Fibroblast of skin of right quadriceps (primary cell): Measurements from ENCODE around the gene PLD1.
"Not testable (repeated sequence)": the region's sequence is repeated elsewhere in the genome, so short reads cannot be mapped to it uniquely, and the experiment has no call there.

ENCODE experiments used
- DNase-seq: peaks from one replicate; pipeline ENCODE4 v3.0.0-alpha.2; 2013

The PLD1 gene

DNA sequence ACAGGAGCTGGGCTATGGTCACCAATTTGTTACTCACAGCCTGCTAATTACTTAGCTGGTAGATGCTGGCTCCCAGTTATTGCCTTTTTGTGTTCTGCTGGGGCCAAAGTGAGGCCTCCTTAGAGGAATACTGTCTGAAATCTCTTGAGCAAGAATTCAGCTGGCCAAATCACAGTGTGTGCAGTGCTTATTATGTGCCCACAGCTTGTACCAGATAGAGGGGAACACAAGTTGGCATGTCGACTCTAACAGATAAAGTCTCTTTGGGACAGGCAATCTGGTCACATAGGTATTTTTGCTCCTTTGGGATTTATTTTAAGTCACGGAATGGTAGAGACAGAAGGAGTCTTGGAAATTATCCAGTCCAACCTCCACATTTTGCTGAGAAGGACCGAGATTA, 26.6 kb upstream of the PLD1 start:
- DNase-seq, result no peak

DNA sequence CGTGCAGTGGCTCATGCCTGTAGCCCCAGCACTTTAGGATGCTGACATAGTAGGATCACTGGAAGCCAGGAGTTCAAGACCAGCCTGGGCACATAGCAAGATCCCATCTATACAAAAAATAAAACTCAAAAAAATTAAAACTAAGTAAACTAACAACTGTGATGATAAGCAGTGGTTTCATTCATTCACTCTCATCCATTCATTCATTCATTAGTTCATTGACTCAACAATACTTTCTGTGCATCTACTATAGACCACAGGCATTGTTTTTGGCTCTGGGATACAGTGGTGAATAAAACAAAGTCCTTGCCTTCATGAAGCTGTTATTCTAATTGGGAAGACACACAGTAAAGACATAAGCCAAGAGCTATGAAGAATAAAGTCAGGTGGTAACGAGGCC, 25.3 kb upstream of the PLD1 start:
- no peak for DNase-seq

DNA sequence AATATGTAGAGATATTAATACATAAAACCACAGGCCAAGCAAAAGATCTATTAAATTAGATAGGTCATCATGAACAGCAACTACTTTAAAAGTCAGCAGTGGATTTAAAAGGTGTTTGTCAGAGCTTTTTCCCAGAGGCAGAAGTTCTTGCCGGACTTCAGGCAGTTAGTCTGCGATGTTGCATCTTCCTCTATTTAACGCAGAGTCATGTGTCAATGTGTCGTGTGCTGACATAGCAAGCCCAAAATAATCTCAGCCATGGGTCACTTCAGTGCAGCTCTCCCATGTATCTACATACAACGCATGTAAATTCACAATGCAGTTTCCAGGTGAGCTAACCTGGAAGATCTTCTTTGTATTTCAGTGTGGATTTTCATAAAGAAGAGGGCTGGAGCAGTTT, 24.8 kb upstream of the PLD1 start:
- no peak for DNase-seq

DNA sequence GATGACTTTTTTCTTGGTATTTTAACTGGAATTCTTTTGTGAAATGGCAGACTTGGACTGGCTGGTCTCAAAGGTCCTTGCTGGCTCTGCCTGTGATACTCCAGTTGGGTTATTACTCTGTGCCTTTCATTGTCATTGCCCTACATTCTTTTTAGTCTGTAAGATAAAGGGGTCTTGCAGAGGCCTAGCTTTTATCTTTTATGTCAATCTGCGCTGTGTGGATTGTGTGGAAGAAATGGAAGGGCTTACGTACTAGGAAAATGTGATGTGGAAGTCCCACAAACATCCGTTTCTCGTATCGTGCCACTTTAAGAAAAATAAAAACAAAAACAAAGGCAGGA, 24.1 kb upstream of the PLD1 start:
- DNase-seq, result no peak

DNA sequence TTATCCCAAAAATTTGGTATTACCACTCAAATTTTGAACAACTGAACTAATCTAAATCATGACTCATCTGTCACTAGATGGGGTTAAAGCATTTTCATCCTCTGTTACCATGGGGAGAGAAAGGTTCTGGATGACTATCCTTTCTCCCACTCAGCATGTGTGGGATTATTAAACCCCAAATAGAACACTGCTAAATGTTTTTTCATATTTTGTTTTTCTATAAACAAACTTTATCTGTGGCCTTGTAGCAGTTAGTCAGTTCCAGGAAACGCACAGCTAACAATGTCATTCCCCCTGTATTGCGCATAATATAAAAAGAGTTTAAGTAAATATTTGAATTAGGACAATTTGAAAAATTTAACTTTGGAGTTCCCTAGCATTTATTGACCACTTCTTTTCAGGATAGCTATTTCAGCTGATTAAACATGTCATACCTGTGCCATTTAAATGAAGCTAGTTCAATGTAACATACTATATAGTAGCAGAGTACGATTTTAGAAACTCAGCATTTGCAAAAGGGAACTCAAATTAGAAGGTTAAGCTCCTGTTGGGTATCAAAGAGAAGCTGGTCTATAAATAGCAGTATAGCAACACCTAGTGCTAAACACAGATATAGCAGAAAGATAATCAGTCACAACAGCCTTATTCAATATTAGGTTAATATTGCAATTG, 23.6 kb upstream of the PLD1 start:
- DNase-seq, result peak; percentile 47

DNA sequence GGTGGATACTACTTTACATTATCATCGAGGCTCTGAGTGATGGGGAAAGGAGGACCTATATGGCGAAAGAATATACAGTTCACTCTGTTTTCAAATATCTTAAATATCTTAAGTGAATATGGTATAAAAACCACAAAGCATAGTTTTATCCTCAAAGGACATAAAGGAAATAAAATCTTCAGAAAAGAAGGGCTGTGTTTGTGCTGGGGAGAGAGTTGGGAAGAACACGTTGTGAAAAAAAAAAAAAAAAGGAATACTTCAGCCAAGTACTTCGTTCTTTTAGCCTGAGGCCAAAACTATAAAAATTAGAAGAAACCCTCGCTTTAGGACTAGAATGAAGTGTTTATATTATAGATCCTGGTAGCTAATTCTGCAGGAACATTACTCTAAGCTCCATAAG, 22.7 kb upstream of the PLD1 start:
- DNase-seq, result peak; percentile 69

DNA sequence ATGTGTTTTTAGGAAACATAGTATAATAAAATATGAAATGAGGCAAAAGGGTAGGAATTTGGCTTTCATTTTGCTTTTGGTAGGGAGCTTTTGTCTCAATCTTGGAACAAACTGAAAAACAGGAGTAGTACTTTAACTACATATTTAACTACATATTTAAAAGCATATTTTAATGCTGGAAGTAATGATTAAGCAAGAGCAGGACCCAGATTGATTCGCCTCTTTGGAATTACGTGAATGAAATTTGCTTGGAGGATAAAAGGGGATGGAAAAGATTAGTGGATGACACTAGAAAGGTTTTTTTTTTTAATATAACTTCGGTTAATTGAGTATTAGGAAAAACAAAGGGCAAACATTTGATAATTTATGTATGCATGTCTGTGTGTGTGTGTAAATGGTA, 21.7 kb upstream of the PLD1 start:
- peak; percentile 72 for DNase-seq

DNA sequence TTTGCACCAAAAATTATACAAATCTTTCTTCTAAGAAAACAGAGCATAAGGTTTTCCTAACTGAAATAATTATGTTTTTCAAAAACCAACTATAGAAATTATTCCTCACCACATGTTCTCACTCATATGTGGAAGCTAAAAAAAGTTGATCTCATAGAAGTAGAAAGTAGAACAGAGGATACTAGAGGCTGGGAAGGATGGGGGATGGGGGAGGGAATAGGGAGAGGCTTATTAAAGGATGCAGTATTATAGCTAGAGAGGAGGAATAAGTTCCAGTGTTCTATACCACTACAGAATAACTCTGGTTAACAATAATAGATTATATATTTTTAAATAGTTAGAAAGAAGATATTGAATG, 20.2 kb upstream of the PLD1 start:
- DNase-seq, result no peak

DNA sequence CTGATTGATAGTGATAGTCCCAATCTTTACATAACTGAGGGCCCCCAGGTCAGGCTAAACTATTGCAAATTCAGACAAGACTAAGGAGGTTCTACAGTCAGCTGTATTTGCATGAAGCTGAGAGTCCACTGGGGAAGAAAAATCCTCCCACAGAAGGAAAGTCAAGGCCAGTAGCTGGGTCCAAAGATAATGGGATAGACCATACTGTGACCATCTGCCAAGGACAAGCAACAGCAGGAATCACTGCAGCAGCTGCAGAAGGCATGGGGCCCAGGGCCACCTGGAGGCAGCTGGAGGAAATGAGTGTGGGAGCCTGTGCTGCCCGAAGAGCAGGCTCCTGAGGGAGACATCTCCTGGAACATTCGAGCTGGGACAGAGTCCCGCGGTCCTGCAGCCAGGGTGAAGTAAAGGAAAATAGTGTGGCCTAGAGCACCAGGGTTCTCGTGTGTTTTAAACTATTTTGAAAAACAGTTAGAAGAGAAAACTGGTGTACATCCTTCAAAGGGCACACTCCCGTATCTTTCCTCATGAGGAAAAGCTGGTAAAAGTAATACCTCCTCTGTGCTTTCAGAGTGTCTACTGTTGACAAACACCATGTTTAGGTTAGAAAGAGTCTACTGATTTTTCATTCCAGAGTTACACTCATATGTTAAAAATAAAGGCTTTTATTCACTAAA, 19.7 kb upstream of the PLD1 start:
- DNase-seq, result peak; percentile 73

DNA sequence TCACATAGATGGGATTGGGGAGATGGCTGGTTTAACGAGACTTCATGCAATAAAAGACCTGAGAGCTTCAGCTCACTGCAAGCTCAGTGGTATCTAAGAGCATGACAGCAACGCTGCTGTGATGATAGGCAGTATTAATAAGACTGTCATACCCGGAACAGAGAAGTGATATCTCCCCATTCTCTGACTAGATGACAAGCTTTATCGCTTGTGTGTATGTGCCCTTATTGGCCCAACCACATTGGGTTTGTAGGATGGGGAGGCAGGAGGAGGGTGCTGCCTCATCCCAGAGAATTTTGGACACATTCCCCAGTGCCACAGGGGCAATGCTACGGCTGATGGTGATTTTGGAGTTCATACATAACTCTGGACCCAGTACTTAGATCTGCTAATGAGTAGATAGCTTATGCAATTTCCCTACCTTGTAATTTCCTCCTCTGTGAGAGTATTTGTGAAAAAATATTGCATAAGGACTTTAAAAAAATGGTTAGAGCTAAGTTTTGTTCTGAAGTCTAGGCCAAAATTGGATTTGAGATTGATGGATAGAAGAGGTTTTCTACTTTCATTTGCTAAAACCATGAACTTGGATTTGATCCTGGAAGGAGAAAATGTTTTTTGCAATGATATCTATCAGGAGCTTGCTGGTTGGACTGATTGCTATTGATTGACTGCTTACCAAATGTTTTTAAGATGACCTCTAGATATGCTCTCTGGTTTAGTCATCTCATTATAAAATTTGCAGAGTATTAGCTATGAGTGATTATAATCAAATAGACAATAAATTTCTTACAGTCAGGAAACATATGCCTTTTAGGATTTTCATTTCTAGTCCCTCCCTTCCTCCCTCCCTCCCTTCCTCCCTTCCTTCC, 18.9 kb upstream of the PLD1 start:
- no peak for DNase-seq

DNA sequence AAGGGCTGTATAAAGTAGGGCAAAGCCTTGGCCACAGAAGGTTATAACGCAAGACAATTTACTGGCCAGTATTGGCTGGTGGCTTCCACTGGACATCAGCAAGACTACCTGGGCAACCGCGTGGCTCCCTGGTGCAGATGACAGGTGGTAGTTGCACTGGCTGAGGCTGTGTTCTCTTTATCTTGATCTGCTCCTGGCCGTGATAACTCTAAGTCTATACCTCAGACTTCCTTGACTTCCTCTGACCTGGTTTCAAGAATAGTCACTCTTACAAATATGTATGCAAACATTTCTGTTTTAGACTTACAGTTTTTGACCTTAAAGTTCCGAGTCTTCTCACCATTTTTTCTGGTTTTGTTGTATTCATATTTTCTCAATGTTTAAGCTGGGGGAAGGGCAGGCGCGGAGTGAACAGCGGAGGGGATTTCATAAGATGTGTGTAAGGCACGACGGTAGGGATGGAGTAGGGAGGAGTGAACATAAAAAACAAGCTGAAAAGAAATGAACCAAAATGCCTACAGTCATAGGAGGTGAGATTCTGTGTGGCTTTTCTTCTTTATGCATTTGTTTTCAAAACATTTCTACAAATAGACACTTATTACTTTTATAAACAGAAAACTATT, 17.7 kb upstream of the PLD1 start:
- no peak for DNase-seq

DNA sequence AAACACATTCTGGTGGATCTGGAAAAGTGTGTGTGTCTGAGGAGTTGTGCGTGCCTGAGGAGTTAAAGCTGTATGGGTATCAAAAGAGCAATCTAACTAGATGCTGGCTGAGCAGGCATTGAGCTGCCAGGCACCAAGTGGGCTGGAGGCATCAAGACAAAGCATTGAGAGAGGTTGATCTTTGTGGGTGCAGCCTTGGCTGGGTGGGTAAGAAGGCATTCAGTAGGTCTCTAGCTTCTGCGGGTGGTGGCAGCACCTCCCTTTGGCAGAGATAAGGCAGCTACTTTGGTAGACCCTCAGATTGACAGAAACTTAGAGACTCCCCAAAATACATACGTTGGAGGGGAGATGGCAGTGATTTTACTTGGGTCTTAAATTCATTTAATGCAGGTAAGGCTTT, 17.1 kb upstream of the PLD1 start:
- DNase-seq, result no peak

DNA sequence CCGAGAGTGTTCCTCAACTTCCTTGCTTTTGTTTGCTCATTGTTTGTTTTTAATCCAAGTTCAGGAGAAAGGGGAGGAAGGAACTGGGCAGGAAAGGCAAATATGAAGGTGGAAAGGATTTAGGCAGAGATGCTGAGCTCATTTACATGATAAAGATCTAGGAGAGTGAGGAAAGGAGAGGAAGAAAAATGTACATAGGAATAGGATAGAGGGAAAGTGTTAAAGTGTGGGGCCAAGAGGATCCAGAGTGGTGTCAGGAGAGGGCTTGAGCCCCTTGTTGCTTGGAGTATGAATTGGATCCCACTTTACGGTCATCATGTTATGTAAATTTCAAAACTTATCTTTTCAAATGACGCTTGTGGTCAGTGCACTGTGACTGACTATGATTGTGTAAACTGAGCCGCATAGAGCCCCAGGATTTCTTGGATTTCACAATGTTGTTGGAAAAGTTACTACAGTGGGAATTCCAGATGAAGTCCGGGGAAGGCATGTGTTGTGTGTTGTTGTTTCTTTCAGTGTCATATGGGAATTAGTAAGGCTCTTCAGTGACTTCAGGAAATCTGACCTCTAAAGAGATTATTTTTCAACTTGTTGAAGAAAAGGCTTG, 15.0 kb upstream of the PLD1 start:
- DNase-seq, result peak; percentile 66

DNA sequence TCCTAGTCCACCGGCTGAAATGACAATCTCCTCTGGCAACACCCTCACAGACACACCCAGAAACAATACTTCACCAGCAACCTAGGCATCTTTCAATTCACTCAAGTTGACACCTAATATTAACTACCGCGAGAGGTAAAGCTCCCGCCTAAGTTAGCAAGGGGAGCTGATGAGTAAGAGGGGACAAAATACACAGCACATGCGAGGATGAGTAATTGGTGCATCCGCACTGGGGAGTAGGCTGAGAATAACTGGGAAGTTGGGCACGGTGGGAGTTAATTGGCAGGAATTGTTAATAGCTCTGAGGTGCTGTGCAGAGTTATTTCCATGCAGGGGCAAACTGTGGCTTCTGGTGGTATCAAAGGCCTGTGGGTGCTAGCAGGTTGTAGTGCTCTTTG, 14.5 kb upstream of the PLD1 start:
- no peak for DNase-seq

DNA sequence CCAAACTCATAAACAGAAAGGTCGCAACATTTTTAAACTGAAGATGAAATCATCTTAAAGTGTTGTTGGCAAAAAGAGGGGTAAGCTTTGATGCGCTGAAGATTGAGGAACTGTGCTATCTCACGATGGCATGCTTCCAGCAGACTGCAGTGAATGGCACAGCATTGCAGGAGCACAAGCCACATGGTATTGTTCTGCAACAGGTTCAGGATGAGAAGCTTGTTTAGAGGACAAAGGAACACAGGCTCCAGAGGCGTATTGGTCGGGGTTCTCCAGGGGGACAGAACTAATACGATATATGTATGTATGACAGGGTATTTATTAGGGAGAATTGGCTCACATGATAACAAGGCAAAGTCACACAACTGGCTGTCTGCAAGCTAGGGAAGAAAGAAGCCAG, 13.8 kb upstream of the PLD1 start:
- no peak for DNase-seq

DNA sequence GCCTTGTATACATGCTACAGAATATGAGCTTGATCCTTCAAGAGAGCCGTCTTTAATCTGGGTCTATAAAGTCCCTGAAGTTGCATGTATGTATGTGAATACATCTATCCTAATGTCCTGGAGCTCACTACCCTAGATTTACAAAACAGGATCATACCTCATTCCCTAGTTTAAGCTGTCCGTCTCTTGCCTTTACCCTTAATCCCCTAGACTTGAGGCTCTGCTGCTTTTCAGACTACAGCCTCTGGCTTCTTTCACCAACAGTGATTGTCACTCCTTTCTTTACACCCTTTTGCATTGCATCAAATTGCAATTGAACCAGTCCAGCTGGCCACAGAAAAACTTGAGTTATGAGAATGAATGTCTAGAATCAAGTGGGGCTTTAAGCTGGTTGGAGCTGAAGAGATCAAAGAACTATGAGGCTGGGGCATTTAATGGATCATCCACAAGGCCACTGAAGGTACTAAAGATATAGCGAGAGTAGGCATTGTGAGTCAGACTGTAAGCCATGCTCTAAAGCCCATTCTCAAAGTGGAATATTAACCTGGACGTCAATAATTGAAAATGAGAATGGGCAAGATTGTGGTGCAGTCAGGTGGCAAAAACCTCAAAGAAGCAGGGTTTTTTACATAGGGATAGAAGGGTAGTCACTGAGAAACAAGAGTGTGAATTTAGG, 12.3 kb upstream of the PLD1 start:
- DNase-seq, result no peak

DNA sequence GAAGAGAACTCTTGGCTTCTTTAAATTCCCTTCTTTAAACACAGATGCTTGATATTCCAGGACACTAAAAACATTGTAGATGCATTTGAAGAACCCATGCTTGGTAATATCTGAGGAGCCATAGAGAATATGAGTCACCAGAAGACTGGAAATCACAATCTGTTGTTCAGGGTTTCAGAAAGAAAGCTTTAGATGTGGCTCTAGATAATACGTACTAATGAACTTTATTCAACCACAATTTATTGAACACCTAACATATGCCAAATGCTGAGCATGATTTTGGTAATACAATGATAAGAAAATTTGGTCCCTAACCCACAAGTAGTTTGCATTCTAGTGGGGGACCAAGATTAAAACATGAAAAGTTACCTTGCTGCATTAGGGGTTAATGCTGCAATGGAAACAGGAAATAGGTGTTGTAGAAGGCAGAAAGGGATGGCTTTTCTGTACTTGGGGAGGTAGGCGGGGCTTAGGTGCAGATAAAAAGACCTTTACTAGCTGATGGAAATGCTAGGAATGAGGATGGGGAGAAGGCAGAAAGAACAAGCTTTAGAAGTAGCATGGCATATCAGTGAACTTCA, 11.6 kb upstream of the PLD1 start:
- no peak for DNase-seq

DNA sequence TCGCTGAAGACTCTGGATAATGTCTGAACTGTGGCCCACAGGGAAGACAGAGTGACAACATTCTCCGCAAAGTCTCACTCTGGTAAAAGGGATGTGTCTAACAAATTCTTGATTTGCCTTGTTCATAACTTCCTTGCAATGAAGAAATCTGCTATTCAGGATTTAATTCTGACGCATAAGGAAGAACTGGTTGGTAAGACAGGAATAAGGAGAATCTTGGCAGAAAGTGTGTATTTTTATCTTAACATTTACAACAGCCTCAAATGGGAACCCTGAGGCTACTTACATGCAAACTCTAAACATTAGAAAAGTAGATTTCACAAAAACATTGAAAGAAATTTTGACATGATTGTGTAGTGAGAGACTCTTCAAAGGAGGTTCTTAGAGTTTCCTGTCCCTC, 10.8 kb upstream of the PLD1 start:
- DNase-seq, result no peak

DNA sequence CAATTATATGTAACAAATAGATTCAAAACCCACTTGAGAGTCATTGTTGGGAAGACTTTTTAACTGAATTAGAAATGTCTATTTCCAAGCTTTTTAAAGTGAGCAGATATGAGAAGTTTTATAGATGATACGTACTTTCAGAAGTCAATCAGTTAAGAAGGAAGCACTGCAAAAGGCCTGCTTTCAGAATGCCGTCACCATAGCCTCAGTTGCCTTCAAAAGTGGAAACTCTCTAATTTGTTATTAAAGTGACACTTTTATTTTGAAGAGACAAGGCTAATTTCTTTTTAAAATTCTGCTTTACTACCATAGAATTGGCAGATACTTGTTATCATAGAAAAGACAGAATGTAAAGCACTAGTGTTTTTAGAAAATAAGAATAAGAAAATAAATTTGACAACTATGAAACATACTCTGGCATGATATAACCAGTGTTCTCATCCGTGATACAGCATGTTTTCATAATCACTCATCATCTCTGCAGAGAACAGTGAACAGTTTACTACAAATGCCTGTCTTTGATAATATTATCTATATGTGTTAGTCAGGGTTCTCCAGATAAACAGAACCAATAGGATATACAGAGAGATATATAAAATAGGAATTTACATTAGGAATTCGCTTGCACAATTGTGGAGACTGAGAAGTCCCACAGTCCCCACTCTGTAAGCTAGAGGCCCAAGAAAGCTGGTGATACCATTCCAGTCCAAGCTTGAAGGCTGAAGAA, 7.0 kb upstream of the PLD1 start:
- DNase-seq, result no peak

DNA sequence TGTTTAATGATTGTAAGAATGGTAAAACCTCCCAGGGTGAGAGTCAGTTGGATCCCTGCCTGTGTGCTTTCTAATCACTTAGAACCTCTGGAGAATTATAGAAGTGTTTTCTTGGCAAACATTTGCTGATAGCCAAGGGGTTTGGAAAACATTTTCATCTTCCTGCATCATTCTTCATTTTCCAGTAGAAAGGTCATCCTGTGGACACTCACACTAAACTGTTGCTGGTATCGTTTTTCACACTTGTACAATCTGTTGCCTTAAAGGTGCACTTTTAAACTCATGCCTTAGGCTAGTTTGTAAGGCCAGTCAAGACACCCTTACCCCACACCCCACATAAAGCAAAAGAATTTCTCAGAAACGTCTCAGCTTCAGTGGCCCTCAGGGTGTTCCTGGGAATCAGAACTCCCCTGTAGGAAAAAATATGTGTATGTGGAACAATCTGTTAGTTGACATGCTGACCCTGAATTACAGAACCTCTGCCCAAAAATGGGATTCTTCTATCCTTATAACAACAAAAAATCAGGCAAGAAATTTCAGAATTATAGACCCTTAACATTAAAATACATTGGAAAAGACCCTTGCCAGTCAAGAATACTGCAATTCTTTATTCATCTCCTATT, 5.8 kb upstream of the PLD1 start:
- DNase-seq, result no peak

DNA sequence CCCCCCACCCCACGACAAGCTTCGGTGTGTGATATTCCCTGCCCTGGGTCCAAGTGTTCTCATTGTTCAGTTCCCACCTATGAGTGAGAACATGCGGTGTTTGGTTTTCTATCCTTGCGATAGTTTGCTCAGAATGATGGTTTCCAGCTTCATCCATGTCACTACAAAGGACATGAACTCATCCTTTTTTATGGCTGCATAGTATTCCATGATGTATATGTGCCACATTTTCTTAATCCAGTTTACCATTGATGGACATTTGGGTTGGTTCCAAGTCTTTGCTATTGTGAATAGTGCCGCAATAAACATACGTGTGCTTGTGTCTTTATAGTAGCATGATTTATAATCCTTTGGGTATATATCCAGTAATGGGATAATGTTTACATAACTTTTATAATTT, 4.4 kb upstream of the PLD1 start:
- not testable (repeated sequence) for DNase-seq
